HepG2 (cell line): Measurements from ENCODE around the gene C5orf47. TPM values are rescaled to one million over a fixed set of nuclear protein-coding genes. Genes with fewer than 3 reads are reported as not detected.

Experiments used
- ARNT ChIP-seq: fragments of 450-650 bp; IDR thresholded peaks from 2 replicates; pipeline ENCODE4 v1.6.1; 2017
- DMAP1 ChIP-seq: IDR thresholded peaks from 2 replicates; pipeline ENCODE4 v1.6.1; 2016
- FOXA3 ChIP-seq: IDR thresholded peaks from 2 replicates; pipeline ENCODE4 v1.6.1; 2016; ENCODE audit warnings: missing genetic modification reagents, missing compliant biosample characterization
- FOXK2 ChIP-seq: fragments of 450-650 bp; IDR thresholded peaks from 2 replicates; pipeline ENCODE4 v1.6.1; 2016
- JARID2 ChIP-seq: sonication (generic); formaldehyde crosslinking; IDR thresholded peaks from 2 replicates; pipeline ENCODE4 v1.8.1; 2023; ENCODE audit warnings: missing genetic modification reagents, inconsistent platforms; ENCODE audit not compliant: insufficient replicate concordance
- MAF1 ChIP-seq: sonication (generic); formaldehyde crosslinking; IDR thresholded peaks from 2 replicates; pipeline ENCODE4 v1.5.0; 2020; ENCODE audit warnings: missing genetic modification reagents, borderline replicate concordance
- MED13 ChIP-seq: sonication (generic); formaldehyde crosslinking; IDR thresholded peaks from 2 replicates; pipeline ENCODE4 v1.5.0; 2020; ENCODE audit warnings: missing genetic modification reagents
- MTF2 ChIP-seq: sonication (generic); formaldehyde crosslinking; IDR thresholded peaks from 2 replicates; pipeline ENCODE4 v1.5.0; 2020; ENCODE audit warnings: missing genetic modification reagents, borderline replicate concordance
- RBM22 ChIP-seq: fragments of 200-400 bp; formaldehyde crosslinking; optimal IDR thresholded peaks from 2 replicates; pipeline ENCODE3; 2017; ENCODE audit warnings: mild to moderate bottlenecking, low read length, moderate library complexity
- SKI ChIP-seq: fragments of 450-650 bp; IDR thresholded peaks from one replicate; pipeline ENCODE4 v1.6.1; 2018; ENCODE audit warnings: mild to moderate bottlenecking; ENCODE audit not compliant: partially characterized antibody
- SMAD9 ChIP-seq: sonication (generic); formaldehyde crosslinking; IDR thresholded peaks from 2 replicates; pipeline ENCODE4 v1.5.1; 2020; ENCODE audit warnings: mild to moderate bottlenecking, missing genetic modification reagents
- SMARCC2 ChIP-seq: fragments of 450-650 bp; IDR thresholded peaks from 2 replicates; pipeline ENCODE4 v1.6.1; 2017; ENCODE audit warnings: antibody characterized with exemption, mild to moderate bottlenecking
- SMYD3 ChIP-seq: sonication (generic); formaldehyde crosslinking; IDR thresholded peaks from 2 replicates; pipeline ENCODE4 v1.8.1; 2023; ENCODE audit warnings: mild to moderate bottlenecking, missing genetic modification reagents
- ZFP36L2 ChIP-seq: sonication (generic); formaldehyde crosslinking; IDR thresholded peaks from 2 replicates; pipeline ENCODE4 v1.4.0; 2020; ENCODE audit warnings: missing genetic modification reagents
- ZFP41 ChIP-seq: sonication (generic); formaldehyde crosslinking; IDR thresholded peaks from 2 replicates; pipeline ENCODE4 v1.4.0; 2020; ENCODE audit warnings: mild to moderate bottlenecking, missing genetic modification reagents, borderline replicate concordance
- ZFX ChIP-seq: sonication (generic); formaldehyde crosslinking; IDR thresholded peaks from 2 replicates; pipeline ENCODE4 v1.4.0; 2020; ENCODE audit warnings: mild to moderate bottlenecking, low read depth, missing genetic modification reagents, moderate library complexity
- ZMAT3 ChIP-seq: sonication (generic); formaldehyde crosslinking; conservative IDR thresholded peaks from 2 replicates; pipeline ENCODE4 v1.7.0; 2021; ENCODE audit warnings: missing genetic modification reagents
- ZNF101 ChIP-seq: sonication (generic); formaldehyde crosslinking; IDR thresholded peaks from 2 replicates; pipeline ENCODE4 v1.4.0; 2020; ENCODE audit warnings: mild to moderate bottlenecking, low read depth, missing genetic modification reagents, borderline replicate concordance
- ZNF12 ChIP-seq: sonication (generic); formaldehyde crosslinking; IDR thresholded peaks from 2 replicates; pipeline ENCODE4 v1.5.0; 2020; ENCODE audit warnings: missing genetic modification reagents
- ZNF33B ChIP-seq: sonication (generic); formaldehyde crosslinking; IDR thresholded peaks from 2 replicates; pipeline ENCODE4 v1.5.1; 2020; ENCODE audit warnings: mild to moderate bottlenecking, missing genetic modification reagents
- ZNF383 ChIP-seq: sonication (generic); formaldehyde crosslinking; IDR thresholded peaks from 2 replicates; pipeline ENCODE4 v1.4.0; 2020; ENCODE audit warnings: missing genetic modification reagents, mild to moderate bottlenecking, borderline replicate concordance
- ZNF761 ChIP-seq: sonication (generic); formaldehyde crosslinking; conservative IDR thresholded peaks from 2 replicates; pipeline ENCODE4 v1.4.0; 2020; ENCODE audit warnings: mild to moderate bottlenecking, missing genetic modification reagents
- ZNF772 ChIP-seq: sonication (generic); formaldehyde crosslinking; IDR thresholded peaks from 2 replicates; pipeline ENCODE4 v1.5.0; 2020; ENCODE audit warnings: mild to moderate bottlenecking, missing genetic modification reagents
- polyA plus RNA-seq, 8 experiments: library from polyadenylated mRNA; depleted of rRNA in 3 of 8; stranded (reverse) in 7 of 8; unstranded in 1 of 8; fragments of >200 nt; fragmentation: Illumina TruSeq in 4 of 8; extraction: Trizol in 4 of 8; gene quantifications; 2 replicates each; pipeline versions ENCODE4 v1.2.1 to v1.2.3, GENCODE V29; 2011 to 2016; ENCODE audit warnings: low read depth in 4 of 8, missing spikeins in 1 of 8, mixed read lengths in 1 of 8; ENCODE audit not compliant: insufficient read depth in 1 of 8
- total RNA-seq, 5 experiments: library from RNA; depleted of rRNA; stranded (reverse); fragments of >200 nt; fragmentation: Illumina TruSeq; extraction: Trizol; gene quantifications; 2 replicates each; pipeline ENCODE4 v1.2.3, GENCODE V29; 2016; ENCODE audit warnings: low read depth in 1 of 5
- TF ChIP-seq, protein P1 (sequence below): sonication (generic); formaldehyde crosslinking; IDR thresholded peaks from 2 replicates; pipeline ENCODE4 v1.9.0; 2022; ENCODE audit warnings: missing genetic modification reagents, mild to moderate bottlenecking, borderline replicate concordance
- TF ChIP-seq, protein P2 (sequence below): sonication (generic); formaldehyde crosslinking; IDR thresholded peaks from 2 replicates; pipeline ENCODE4 v1.8.1; 2023; ENCODE audit warnings: mild to moderate bottlenecking, missing genetic modification reagents
- TF ChIP-seq, protein P3 (sequence below): sonication (generic); formaldehyde crosslinking; IDR thresholded peaks from 2 replicates; pipeline ENCODE4 v1.5.1; 2020; ENCODE audit warnings: missing genetic modification reagents, mild to moderate bottlenecking, borderline replicate concordance
- TF ChIP-seq, protein P4 (sequence below): sonication (generic); formaldehyde crosslinking; IDR thresholded peaks from 2 replicates; pipeline ENCODE4 v1.5.0; 2020; ENCODE audit warnings: mild to moderate bottlenecking, low read depth, missing genetic modification reagents, borderline replicate concordance

Gene C5orf47
- total and polyA plus RNA-seq, 2 of the 13 experiments (the other 11 are each of a cell fraction or from before 2014, with no cell fraction given): not detected

DNA sequence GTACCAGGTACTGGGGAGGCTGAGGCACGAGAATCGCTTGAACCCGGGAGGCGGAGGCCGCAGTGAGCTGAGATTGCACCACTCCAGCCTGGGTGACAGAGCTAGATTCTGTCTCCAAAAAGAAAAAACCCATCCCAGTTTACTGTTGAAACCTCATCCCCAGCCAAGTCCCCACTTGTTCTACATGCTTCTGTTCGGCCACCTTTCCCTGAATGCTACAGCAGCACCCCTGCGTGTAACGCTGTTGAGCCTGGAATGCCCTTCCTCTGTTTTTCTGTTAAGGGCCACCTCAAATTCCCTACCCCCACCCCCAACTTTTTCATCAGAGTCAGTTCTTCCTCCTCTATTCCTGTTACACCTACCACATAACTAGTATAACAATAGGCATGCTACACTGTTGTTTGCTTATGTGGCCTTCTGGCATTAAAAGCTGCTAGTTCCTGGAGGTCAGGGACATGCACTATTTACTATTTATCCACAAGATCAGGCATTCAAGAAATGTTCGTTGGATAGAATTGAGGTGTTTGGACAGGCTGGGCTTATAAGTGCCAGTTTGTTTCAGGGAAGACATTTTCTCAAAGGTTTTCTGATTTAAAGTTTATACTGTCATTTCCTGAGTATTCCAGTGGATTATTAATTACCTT lies 47.1 kb upstream of the C5orf47 start (continued):
- 0 out of 2 replicates have a peak, but pooled peaks have one; percentile 40 for TF ChIP-seq ZNF761 (CRISPR knock-in tag)
- TF ChIP-seq, protein P1, sequence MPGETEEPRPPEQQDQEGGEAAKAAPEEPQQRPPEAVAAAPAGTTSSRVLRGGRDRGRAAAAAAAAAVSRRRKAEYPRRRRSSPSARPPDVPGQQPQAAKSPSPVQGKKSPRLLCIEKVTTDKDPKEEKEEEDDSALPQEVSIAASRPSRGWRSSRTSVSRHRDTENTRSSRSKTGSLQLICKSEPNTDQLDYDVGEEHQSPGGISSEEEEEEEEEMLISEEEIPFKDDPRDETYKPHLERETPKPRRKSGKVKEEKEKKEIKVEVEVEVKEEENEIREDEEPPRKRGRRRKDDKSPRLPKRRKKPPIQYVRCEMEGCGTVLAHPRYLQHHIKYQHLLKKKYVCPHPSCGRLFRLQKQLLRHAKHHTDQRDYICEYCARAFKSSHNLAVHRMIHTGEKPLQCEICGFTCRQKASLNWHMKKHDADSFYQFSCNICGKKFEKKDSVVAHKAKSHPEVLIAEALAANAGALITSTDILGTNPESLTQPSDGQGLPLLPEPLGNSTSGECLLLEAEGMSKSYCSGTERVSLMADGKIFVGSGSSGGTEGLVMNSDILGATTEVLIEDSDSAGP (CRISPR knock-in tag): peak; percentile 58
- no peak for TF ChIP-seq SMARCC2
- TF ChIP-seq ZNF772 (CRISPR knock-in tag): peak; percentile 83; the same call in 1 of the 2 replicates
- TF ChIP-seq, protein P2, sequence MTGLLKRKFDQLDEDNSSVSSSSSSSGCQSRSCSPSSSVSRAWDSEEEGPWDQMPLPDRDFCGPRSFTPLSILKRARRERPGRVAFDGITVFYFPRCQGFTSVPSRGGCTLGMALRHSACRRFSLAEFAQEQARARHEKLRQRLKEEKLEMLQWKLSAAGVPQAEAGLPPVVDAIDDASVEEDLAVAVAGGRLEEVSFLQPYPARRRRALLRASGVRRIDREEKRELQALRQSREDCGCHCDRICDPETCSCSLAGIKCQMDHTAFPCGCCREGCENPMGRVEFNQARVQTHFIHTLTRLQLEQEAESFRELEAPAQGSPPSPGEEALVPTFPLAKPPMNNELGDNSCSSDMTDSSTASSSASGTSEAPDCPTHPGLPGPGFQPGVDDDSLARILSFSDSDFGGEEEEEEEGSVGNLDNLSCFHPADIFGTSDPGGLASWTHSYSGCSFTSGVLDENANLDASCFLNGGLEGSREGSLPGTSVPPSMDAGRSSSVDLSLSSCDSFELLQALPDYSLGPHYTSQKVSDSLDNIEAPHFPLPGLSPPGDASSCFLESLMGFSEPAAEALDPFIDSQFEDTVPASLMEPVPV (CRISPR knock-in tag): no peak
- TF ChIP-seq ZFP41 (CRISPR knock-in tag): no peak
- TF ChIP-seq, protein P3, sequence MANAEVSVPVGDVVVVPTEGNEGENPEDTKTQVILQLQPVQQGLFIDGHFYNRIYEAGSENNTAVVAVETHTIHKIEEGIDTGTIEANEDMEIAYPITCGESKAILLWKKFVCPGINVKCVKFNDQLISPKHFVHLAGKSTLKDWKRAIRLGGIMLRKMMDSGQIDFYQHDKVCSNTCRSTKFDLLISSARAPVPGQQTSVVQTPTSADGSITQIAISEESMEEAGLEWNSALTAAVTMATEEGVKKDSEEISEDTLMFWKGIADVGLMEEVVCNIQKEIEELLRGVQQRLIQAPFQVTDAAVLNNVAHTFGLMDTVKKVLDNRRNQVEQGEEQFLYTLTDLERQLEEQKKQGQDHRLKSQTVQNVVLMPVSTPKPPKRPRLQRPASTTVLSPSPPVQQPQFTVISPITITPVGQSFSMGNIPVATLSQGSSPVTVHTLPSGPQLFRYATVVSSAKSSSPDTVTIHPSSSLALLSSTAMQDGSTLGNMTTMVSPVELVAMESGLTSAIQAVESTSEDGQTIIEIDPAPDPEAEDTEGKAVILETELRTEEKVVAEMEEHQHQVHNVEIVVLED (CRISPR knock-in tag): no peak; the same call in 1 of the 2 replicates
- TF ChIP-seq JARID2 (CRISPR knock-in tag): no peak
- peak; percentile 60; the same call in 1 of the 2 replicates for TF ChIP-seq DMAP1 (CRISPR knock-in tag)
- TF ChIP-seq ZNF101 (CRISPR knock-in tag): no peak
- no peak for TF ChIP-seq RBM22
- TF ChIP-seq ZFX (CRISPR knock-in tag): peak; percentile 30; the same call in 1 of the 2 replicates
- no peak for TF ChIP-seq MTF2 (CRISPR knock-in tag)
- TF ChIP-seq SKI: peak; percentile 56
- no peak for TF ChIP-seq ZFP36L2 (CRISPR knock-in tag)
- TF ChIP-seq FOXK2: peak; percentile 38; the same call in 1 of the 2 replicates
- TF ChIP-seq MAF1 (CRISPR knock-in tag): no peak
- TF ChIP-seq ZNF33B: no peak
- TF ChIP-seq MED13 (CRISPR knock-in tag): 0 out of 2 replicates have a peak, but pooled peaks have one; percentile 42
- no peak for TF ChIP-seq ZNF383
- TF ChIP-seq ARNT: no peak
- peak; percentile 58; the same call in 1 of the 2 replicates for TF ChIP-seq ZMAT3 (CRISPR knock-in tag)
- TF ChIP-seq SMAD9 (CRISPR knock-in tag): no peak
- peak; percentile 85 for TF ChIP-seq SMYD3
- TF ChIP-seq ZNF12 (CRISPR knock-in tag): peak; percentile 28; the same call in 1 of the 2 replicates
- peak; percentile 97 for TF ChIP-seq FOXA3 (CRISPR knock-in tag)
- TF ChIP-seq, protein P4, sequence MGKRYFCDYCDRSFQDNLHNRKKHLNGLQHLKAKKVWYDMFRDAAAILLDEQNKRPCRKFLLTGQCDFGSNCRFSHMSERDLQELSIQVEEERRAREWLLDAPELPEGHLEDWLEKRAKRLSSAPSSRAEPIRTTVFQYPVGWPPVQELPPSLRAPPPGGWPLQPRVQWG (CRISPR knock-in tag): no peak
